Stimulated activated memory B cell treated with anti-CD40 and anti-IgM and Interleukin-4, amounts not matched to agents 10 μg/mL and 1 μg/mL and 100 μg/mL, for 72 hours (primary cell): ENCODE measurements around the gene UPF1.

ENCODE experiments used
- ATAC-seq: fragments of 150-1000 bp; cut with Tn5 transposase; 2 replicates; pipeline ENCODE4 v1.10.0; 2021
- H3K27ac Mint-ChIP-seq: one replicate; pipeline ENCODE4 v1.8.0; 2022; ENCODE audit warnings: mild to moderate bottlenecking, mixed read lengths
- H3K27me3 Mint-ChIP-seq: one replicate; pipeline ENCODE4 v1.8.0; 2022; ENCODE audit warnings: mixed read lengths
- H3K36me3 Mint-ChIP-seq: one replicate; pipeline ENCODE4 v1.8.0; 2022; ENCODE audit warnings: mixed read lengths
- H3K4me1 Mint-ChIP-seq: one replicate; pipeline ENCODE4 v1.8.0; 2022; ENCODE audit warnings: mixed read lengths
- H3K4me3 Mint-ChIP-seq: one replicate; pipeline ENCODE4 v1.8.0; 2022; ENCODE audit warnings: mild to moderate bottlenecking, moderate library complexity, mixed read lengths
- H3K9me3 Mint-ChIP-seq: one replicate; pipeline ENCODE4 v1.8.0; 2022; ENCODE audit warnings: mixed read lengths

UPF1 gene

DNA sequence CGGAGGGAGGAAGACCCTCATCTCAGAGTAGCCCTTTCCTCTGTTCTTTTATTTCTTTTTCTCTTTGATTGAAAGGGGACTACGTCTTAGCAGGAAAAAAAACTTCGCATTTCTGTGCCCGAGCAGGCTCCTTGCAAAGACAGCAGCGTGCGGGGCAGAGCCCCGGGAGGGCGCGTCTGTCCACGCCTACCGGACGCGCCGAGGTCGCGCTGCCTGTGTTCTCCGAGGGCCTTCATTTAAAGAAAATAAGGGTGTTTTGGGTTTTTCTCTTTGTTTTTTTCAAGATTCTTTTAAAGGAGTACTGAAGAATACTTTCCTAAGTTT, 35.0 kb downstream of the UPF1 start:
- Mint-ChIP-seq H3K9me3 (no peaks in the 10 kb centered on the region), H3K27me3 (peaks cover 15% of the 10 kb centered on the region), H3K4me1 (peaks cover 23% of the 10 kb centered on the region), H3K4me3 (no peak overlapping the region), H3K27ac (no peak overlapping the region), H3K36me3 (peaks cover 67% of the 10 kb centered on the region)
- ATAC-seq = no peak

DNA sequence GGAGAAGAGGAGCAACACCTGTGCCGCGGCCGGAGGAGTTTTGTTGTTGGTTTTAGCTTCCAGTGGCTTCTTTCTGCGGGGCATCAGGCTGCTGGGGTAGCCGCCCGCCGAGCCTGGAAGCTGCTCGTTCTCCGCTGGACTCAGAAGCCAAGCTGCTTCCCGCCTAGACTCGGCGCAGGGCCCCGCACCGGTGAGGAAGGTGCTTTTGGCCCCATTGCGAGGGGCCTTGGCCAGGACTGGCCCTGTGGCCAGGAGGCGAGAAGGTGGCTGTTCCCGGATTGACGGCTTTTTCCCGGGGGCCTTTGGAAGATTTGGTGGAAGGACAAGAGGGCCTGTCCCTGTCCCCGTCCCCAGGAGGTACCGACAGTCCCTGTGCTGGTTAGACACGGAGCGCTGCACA, 35.4 kb downstream of the UPF1 start:
- peaks cover 62% of the 10 kb centered on the region for H3K36me3 Mint-ChIP-seq
- peaks cover 25% of the 10 kb centered on the region for H3K4me1 Mint-ChIP-seq
- peaks cover 19% of the 10 kb centered on the region for H3K27me3 Mint-ChIP-seq
- no peak overlapping the region for H3K4me3 Mint-ChIP-seq
- H3K9me3 Mint-ChIP-seq = no peaks in the 10 kb centered on the region
- H3K27ac Mint-ChIP-seq = no peak overlapping the region
- ATAC-seq = no peak

DNA sequence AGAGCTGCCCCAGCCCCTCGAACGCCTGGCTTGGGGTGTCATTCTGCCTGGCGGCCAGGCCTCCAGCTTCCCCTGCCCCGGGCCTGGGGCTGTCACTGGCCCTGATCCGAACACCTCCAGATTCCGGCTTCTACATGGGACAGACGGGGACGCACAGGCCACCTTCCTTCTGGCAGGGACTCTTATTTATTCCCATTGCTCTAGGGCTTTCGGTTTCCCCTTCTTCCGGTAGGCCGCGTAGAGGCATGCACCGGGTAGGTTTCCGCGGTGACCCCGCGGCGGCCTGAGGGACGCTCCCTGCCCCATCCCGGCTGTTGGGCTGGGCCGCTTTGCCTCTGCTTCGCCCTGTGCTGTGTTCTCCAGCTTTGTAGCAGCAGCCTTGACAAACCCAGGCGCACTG, 36.0 kb downstream of the UPF1 start:
- Mint-ChIP-seq H3K4me3 (no peak overlapping the region), H3K9me3 (no peaks in the 10 kb centered on the region), H3K4me1 (peaks cover 25% of the 10 kb centered on the region), H3K27me3 (peaks cover 21% of the 10 kb centered on the region), H3K27ac (no peak overlapping the region), H3K36me3 (peaks cover 58% of the 10 kb centered on the region)
- ATAC-seq = no peak

DNA sequence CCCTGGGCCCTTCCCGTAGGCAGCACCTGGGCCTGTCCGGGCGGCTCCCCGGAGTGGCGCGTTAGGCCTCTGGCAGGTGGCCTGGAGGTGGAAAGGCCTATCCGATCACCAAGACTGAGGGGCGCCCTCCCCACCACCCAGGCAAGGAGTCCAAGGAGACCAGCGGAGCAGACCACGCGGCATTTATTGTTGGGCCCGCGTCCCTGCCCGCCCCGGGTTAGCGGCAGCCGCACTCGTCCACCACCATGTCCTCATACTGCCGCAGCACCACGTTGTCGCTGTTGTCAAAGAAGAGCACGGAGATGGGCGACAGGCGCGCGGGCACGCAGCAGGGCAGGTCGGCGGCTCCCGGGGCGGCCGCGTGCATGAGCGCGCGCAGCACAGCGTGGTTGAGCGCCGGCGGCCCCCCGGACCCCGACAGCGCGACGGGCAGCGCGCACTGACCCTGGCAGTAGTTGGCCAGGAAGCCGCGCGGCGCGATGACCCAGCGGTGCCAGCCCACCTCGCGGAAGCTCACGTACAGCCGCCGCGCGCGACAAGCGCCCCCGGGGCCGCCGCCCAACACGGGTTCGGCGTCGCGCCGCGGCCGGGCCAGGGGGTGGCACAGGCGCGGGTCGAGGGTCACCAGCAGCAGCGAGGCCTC, 36.7 kb downstream of the UPF1 start:
- H3K36me3 Mint-ChIP-seq = peaks cover 56% of the 10 kb centered on the region
- H3K27me3 Mint-ChIP-seq = peaks cover 29% of the 10 kb centered on the region
- peak; percentile 37 for ATAC-seq
- no peak overlapping the region for H3K4me3 Mint-ChIP-seq
- peaks cover 25% of the 10 kb centered on the region for H3K4me1 Mint-ChIP-seq
- no peaks in the 10 kb centered on the region for H3K9me3 Mint-ChIP-seq
- H3K27ac Mint-ChIP-seq = no peak overlapping the region

DNA sequence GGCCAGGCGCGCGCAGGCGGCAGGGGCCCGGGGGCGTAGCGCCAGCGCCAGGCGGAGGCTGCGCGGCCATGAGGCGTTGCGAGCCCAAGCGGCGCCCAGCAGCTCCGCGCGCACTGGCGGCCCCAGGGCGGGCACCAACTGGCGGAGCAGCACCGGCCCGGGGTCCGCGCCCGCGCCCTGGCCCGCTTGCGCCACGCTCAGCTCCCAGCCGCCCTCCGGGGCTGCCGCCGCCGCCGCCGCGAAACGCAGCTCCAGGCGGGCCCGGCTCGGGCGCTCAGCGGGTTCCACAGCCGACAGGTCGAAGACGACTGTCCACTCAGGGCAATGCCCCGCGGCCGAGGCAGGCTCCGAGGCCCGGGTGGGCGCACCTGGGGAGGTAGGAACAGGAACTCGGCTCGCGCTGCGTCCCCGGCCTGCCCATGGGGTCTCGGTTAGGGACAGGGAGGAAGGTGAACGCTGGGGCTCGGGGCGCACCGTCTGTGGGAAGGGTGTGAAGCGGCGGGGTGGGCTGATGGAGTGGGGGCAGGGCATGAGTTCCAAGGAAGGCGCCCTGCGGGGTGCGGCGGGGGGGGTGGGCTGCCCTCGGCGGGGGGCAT, 37.4 kb downstream of the UPF1 start:
- H3K36me3 Mint-ChIP-seq = peaks cover 53% of the 10 kb centered on the region
- no peak for ATAC-seq
- H3K9me3 Mint-ChIP-seq = no peaks in the 10 kb centered on the region
- H3K27me3 Mint-ChIP-seq = peaks cover 35% of the 10 kb centered on the region
- H3K4me1 Mint-ChIP-seq = peaks cover 25% of the 10 kb centered on the region
- H3K4me3 Mint-ChIP-seq = peak overlapping the region; percentile 31
- H3K27ac Mint-ChIP-seq = no peak overlapping the region

DNA sequence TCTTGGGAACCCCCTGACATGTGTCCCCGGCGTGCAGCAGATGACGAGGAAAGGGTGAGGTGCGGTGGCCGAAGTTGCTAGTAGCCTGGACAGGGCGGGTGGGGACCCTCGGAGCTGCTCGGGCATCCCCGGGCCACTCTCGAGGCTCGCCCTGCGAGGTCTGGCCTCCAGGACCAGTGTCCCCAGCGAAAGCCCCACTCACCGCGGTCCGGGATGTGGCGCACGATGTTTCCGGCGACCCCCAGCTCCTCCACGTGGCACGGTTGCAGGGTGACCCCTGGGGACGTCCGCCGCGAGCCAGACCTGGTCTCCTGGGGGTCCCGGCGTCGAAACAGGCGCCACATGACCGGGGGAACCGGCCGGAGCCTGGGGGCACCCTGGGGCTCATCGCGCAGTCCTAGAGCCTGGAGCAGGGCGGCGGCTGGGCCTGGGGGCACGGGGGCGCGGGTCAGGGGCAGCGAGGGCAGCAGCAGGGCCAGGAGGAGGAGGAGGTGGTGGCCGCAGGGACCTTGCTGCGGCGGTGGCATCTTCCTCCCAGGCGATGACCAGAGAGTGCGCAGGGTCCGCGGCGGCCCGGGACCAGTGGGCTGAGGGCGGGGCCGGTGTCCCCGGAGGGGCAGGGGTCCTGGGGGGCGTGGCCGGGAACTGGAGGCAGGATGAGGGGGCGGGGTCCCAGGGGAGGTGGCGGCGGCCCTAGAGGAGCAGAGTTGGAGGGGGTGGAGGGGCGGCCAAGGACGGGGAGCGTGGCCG, 38.2 kb downstream of the UPF1 start:
- no peak overlapping the region for H3K27ac Mint-ChIP-seq
- peaks cover 37% of the 10 kb centered on the region for H3K27me3 Mint-ChIP-seq
- H3K9me3 Mint-ChIP-seq = no peaks in the 10 kb centered on the region
- H3K36me3 Mint-ChIP-seq = peaks cover 50% of the 10 kb centered on the region
- H3K4me3 Mint-ChIP-seq = no peak overlapping the region
- peaks cover 25% of the 10 kb centered on the region for H3K4me1 Mint-ChIP-seq
- no peak for ATAC-seq

DNA sequence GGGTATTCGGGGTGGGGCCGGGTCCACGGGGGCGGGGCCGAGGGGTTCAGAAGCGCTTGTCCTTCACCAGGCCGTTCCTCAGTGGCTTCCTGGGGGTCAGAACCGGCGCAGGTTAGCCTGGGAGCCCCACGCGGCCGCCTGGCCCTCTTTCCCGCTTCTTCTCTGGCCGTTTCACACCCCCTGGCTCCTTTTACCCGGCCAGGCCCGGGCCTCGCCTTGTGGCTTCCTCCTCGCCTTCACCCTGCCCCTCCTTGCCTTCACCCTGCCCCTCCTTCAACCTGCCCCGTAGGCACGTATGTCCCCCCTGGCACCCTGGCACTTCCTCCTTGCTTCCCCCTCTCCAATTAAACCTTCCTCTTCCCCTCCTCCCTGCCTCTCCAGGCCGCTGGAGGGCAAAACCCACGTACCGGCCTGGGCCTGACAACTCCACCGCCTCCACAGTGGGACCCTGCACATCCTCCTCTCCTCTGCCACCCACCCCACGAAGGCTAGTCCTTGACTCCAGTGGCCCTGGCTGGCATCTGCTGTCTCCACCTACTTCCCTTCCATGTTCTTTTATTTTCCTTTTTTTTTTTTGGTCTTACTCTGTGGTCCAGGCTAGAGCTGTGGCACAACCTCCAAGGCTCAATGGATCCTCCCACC, 38.9 kb downstream of the UPF1 start:
- Mint-ChIP-seq H3K4me1 (peaks cover 25% of the 10 kb centered on the region), H3K27ac (no peak overlapping the region), H3K9me3 (no peaks in the 10 kb centered on the region), H3K36me3 (peaks cover 46% of the 10 kb centered on the region), H3K27me3 (peaks cover 37% of the 10 kb centered on the region), H3K4me3 (peak overlapping the region; percentile 8)
- ATAC-seq = no peak

DNA sequence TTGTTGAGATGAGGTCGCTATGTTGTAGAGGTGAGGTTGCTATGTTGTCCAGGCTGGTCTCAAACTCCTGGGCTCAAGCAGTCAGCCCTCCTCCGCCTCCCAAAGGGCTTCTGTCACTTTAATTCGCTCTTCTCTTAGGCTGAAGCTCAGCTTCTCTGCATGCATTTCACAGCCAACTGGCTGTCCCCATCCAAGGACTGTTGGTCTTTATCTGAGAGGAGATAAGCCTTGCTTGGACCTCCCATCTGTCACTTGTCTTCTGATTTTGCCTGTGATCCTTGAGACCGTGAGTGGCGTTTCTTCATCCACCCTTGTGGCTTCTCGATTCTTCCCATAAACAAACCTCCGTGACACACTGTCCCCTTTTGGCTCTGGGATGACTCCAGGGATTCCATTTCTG, 39.8 kb downstream of the UPF1 start:
- H3K27me3 Mint-ChIP-seq = peaks cover 37% of the 10 kb centered on the region
- H3K9me3 Mint-ChIP-seq = no peaks in the 10 kb centered on the region
- ATAC-seq = no peak
- peaks cover 19% of the 10 kb centered on the region for H3K4me1 Mint-ChIP-seq
- no peak overlapping the region for H3K27ac Mint-ChIP-seq
- peaks cover 38% of the 10 kb centered on the region for H3K36me3 Mint-ChIP-seq
- H3K4me3 Mint-ChIP-seq = no peak overlapping the region

DNA sequence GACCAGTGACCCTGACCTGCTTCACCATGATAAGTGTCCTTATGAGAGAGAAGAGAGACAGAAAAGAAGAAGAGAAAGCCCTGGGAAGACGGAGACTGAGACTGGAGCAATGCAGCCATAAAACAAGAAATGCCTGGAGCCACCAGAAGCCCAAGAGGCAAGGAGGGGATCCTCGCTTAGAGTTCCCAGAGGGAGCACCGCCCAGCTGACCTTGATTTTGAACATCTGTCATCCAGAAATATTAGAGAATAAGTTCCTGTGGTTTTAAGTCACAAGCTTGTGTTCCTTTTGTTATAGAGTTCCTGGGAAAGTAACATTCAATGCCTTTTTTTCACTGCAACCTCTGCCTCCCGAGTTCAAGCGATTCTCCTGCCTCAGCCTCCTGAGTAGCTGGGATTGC, 44.0 kb downstream of the UPF1 start:
- Mint-ChIP-seq H3K36me3 (peaks cover 28% of the 10 kb centered on the region), H3K4me1 (peaks cover 16% of the 10 kb centered on the region), H3K9me3 (no peaks in the 10 kb centered on the region)

DNA sequence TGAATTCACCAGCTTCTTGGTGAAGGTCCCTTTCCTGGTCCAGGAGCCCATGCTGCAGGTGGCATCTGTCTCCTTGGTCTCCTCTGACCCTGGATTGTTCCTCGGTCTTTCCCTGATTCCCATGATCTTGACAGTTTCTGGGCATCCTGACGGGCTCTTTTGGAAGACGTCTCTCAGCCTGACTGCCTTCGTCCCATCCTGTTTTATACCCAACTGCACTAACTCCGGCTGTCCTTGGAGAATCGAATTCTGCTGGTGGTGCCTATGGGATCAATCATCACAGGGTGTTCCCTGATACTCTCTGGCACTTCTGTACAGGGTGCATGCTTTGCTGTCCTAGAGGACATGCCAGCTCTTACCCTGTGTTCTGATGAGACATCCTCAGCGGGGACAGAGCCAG, 45.1 kb downstream of the UPF1 start:
- peaks cover 21% of the 10 kb centered on the region for H3K27me3 Mint-ChIP-seq
- H3K4me1 Mint-ChIP-seq = peaks cover 7% of the 10 kb centered on the region
- H3K4me3 Mint-ChIP-seq = no peak overlapping the region
- peaks cover 24% of the 10 kb centered on the region for H3K36me3 Mint-ChIP-seq
- H3K9me3 Mint-ChIP-seq = no peaks in the 10 kb centered on the region
- ATAC-seq = no peak
- no peak overlapping the region for H3K27ac Mint-ChIP-seq

More for the DNA sequence above, 44.0 kb downstream of the UPF1 start:
- ATAC-seq = no peak
- Mint-ChIP-seq H3K27ac (no peak overlapping the region), H3K4me3 (no peak overlapping the region), H3K27me3 (peaks cover 32% of the 10 kb centered on the region)

DNA sequence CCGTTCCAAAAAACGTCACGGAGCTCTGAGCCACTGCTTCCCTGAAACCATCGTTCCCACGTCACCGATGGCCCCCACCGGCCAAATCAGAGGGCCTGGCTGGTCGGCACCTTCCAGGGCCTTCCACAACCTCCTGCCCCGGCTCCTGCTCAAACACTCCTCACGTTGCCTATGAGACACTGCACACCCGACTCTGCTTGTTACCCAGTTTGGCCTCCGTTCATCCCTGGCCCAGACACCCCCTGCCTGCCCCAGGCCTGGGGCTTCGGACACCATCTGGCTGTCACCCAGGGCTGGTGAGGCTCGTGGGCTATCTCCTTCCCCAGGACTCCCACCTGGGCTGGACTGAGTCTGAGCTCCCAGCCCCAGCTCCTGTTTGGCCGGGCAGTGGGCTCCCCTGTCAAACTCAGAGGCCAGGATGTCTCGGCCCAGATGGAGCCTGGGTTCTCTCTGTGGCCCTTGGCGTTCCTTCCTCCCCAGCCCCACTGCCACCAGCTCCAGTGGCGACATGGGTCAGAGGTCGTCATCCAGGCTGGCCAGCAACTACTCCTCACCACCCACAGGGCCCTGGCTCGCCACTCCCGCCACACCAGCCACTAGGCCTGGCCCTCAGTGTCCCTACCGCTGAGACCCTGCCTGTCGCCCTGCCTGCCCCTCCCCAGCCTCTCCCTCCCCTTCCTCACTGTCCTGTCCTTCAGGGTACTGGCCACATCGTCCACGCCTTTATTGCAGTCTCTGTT, 46.5 kb downstream of the UPF1 start:
- Mint-ChIP-seq H3K4me3 (no peak overlapping the region), H3K27me3 (peaks cover 11% of the 10 kb centered on the region), H3K4me1 (peaks cover 6% of the 10 kb centered on the region), H3K27ac (no peak overlapping the region), H3K9me3 (no peaks in the 10 kb centered on the region), H3K36me3 (peaks cover 20% of the 10 kb centered on the region)
- no peak for ATAC-seq

DNA sequence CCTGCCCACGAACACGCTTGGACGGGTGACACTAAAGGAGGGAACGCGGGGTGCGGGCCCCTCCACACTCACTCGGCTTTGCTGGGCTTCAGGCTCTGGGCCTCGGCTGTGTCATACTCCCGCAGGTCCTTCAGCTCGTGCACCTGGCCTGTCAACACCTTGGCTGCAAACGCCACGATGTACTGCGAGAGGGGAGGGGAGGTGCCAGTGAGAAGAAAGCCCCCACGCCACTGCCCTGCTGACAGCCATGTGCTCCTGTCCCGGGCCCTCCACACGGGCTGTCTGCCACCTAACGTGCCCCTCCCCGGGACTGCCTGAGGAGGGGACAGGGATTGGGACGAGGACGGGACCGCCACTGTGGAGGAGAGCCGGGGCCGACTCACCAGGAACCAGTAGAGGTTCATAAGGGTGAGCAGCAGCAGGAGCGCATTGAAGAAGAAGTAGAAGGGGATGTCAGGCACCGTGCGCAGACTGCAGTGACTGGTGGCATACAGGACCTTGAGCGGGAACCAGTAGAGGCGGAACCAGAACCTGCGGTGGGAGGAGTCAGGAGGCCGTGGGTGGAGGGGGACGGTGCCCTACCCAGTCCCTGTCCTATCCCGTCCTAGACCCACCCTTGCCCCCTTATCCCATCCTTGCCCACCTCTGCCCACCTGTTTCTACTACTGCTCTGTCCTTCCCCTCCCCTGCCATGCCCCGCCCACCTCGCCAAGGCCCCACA, 47.3 kb downstream of the UPF1 start:
- H3K27ac Mint-ChIP-seq = no peak overlapping the region
- H3K36me3 Mint-ChIP-seq = peaks cover 17% of the 10 kb centered on the region
- no peaks in the 10 kb centered on the region for H3K9me3 Mint-ChIP-seq
- no peak overlapping the region for H3K4me3 Mint-ChIP-seq
- peak; percentile 43 for ATAC-seq
- peaks cover 6% of the 10 kb centered on the region for H3K4me1 Mint-ChIP-seq
- peaks cover 3% of the 10 kb centered on the region for H3K27me3 Mint-ChIP-seq

DNA sequence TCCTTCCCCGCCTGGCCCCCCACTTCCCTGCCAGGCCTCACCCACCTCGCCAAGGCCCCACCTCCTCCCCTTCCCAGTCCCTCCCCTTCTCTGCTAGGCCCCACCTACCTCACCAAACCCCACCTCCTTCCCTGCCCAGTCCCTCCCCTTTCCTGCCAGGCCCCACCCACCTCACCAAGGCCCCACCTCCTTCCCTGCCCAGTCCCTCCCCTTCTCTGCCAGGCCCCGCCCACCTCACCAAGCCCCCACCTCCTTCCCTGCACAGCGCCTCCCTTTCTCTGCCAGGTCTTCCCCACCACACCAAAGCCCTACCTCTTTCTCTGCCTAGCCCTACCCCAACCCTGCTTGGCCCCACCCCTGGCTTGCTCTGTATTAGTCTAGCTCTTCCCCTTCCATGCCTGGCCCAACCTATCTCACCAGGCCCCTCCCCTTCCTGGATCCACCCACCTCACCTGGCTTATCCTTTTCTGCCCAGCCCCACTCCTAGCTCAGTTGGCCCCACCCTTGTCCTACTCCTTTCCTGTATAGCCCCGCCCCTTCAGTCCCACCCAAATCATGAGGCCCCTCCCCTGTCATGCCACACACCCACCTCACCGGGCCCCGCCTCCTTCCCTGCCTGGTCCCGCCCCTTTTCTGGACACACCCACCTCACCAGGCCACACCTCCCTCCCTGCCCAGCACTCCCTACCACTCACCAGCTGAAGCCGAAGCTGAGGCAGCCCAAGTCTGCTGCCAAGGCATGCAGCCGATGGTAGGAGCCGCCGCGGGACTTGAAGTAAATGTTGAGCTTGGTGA, 48.0 kb downstream of the UPF1 start:
- Mint-ChIP-seq H3K9me3 (no peaks in the 10 kb centered on the region), H3K27me3 (no peaks in the 10 kb centered on the region), H3K4me1 (peaks cover 6% of the 10 kb centered on the region), H3K36me3 (peaks cover 11% of the 10 kb centered on the region), H3K4me3 (no peak overlapping the region), H3K27ac (no peak overlapping the region)
- ATAC-seq = peak; percentile 43

DNA sequence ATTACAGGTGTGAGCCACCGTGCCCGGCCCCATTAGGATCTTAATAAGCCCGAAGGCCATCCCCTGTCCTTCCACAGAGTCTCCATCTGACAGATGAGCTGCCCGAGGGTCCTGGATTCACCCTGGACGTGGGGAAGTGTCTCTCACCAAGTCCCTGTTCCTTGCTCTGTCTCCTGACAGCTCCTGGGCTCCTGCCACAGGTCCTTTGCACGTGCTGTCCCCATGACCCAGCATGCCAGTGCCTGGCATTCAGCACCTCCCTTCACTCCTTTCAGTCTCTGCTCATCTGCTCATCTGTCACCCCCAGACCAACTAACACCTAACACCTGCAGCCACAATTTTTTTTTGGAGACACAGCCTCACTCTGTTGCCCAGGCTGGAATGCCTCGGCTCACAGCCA, 49.7 kb downstream of the UPF1 start:
- H3K27me3 Mint-ChIP-seq = peaks cover 3% of the 10 kb centered on the region
- H3K27ac Mint-ChIP-seq = no peak overlapping the region
- ATAC-seq = no peak
- no peaks in the 10 kb centered on the region for H3K9me3 Mint-ChIP-seq
- peaks cover 11% of the 10 kb centered on the region for H3K36me3 Mint-ChIP-seq
- H3K4me3 Mint-ChIP-seq = no peak overlapping the region
- peaks cover 6% of the 10 kb centered on the region for H3K4me1 Mint-ChIP-seq
